Measurements from ENCODE around the gene ADAMTS12.

ADAMTS12 gene

DNA sequence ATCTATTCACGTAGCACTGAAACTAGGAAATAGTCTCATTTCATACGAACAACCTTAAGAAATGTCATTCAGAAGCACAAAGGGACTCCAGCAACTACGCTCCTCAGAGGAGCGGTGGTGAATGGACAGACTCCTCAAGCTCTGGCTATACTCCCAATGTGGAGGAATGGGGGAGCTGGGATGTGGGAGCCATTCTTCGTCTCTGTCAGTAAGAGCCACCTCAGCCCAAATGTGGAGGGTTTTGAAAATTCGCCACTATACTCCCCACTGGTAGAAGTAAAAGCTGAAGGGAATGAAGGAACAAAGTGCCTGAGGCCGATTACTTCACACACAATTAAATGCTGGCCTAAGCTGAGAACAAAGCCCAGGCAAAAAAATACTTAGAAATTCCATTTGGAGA is 96.3 kb downstream of the ADAMTS12 start:
- no peak for DNase-seq

DNA sequence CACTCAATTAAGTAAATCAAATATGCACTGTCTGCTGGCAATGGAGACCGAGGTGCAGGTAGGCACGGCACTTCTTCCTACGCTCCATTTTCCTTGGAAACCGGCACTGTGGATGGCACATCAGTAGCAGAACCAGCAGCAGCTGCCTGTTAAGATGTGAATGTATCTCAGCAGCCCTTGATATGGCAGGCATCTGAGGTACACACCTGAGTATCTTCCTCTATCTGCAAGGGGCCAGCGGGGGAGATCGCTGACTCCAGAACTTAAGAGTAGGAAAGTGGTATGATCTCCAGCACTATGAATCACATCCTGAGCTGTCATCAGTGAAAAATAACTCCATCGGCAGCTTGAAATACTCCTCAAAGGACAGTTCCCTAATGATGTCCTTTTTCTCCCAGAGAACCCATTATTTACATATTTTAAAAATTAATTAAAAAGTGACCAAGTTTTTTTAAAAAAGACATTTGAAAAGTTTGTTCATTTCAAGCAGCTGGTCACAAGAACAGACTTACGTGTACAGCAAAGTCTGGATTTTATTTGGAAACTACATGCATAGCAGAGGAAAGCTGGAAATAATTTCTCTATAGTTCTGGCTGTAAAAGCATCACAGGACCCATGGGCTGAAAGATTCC is 97.1 kb downstream of the ADAMTS12 start:
- DNase-seq, result no peak

DNA sequence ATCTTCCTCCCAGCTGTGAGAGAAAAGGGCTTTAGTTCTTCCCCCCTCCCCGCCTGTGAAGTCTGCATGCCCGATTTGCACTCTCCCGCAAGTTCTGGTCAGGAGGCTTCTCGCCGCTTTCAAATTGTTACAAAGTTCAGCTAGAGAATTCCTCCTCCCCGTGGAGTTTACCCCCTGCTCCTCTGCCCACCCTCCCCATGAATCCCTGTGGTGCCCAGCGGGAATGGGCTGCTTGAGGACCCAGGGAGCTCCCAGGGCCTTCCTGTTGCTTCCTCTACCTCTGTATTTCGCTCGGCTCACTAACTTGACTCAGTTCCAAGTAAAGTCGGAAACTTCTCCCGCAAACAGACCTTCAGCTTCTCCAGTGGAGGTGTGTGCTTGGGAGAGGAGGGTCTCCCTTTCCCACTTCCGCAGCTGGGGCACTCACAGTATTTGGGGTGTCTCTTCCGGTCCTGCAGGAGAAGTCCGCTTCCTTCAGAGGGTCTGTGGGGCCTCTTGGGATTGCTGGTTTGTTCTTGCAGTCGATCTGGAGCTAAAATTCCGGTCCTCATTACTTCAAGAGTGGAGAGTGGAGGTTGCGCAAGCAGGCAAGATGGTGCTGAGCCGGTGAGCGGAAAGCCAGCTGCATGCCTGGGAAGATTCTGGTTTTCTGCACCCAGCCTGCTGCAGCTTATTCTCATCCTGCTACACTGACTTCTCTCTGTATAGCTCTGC is 97.8 kb downstream of the ADAMTS12 start:
- DNase-seq, result no peak

DNA sequence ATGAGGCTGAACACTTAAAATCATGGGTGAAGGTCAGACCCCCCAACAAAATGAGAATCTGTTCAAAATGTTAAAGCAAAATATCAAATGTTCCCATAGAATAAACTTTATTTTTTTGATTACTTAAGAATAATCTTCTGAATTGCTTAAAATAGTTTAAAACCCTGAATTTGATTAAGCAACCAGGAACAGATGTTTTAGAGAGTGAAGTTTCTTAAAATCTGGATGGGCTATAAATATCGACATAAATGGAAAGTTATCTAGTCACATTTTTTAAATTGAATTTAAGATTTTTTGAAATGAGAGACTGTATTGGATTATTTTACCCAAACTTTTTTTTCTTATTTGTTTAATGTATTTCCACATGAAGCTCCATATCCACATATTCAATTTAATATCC is 98.5 kb downstream of the ADAMTS12 start:
- no peak for DNase-seq

DNA sequence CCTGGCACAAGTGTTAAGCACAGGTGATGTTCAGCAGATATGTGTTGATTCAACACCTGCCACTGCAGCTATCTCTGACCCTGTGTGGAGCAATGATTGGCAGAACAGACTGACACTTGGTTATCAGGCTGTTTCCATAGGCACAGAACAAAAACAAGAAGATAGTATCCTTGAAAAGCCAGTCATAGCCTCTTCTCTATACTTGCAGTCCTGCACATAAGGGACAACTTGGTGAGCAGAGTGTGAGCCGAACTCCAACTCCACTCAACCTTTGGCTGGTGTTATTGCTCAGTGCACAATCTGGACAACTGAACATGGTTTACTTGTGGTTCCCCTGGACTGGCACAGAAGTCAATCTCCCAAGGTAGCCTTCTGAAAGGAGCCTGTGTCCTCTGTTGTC is 99.2 kb downstream of the ADAMTS12 start:
- no peak for DNase-seq

DNA sequence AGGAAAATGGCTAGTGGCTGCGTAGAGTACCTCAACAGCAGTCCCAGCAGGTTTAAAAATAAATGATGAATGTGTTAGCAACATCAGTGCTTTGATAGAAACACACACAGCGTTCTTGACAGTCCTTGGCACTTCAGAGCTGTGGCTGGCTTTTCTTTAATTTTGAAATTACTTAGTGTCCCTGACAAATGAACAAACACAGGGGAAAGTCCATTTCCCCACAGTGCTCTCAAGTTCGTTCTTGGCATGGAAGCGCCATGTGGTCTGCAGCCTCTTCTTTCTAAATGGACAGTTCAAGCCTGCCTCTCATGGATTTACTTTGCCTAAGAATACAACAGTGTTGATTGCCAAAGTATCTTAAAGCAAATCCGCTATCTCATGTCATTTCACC is 102.2 kb downstream of the ADAMTS12 start:
- no peak for DNase-seq

DNA sequence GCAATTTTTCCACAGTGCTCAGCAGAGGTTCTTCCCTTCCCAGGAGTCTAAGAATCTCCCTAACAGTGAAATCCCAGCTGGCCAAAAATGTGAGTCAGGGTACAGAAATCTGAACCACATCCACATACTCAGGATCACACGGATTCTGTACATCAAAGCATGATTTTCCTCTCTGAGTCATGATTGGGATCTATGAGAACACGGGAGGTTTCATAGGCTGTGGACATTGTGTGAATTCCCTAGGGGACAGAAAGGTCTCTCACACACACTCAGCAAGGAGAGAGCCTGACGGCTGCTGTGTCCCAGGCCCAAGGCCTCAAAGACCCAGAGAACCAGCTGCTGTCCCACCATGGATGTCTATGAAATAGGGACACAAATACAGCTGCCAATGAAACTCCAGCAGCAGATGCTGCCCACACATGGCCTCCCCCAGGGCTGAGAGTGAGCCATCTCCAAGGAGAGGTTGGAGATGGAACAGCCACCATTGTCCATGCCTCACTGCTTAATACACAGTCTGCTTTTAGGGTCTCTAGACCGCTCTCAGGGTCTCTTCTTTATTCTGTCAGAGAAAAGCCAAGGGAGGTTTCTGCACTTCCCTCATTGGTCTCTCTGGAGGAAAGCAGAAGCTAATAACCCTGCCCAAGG is 102.7 kb downstream of the ADAMTS12 start:
- DNase-seq, result no peak

DNA sequence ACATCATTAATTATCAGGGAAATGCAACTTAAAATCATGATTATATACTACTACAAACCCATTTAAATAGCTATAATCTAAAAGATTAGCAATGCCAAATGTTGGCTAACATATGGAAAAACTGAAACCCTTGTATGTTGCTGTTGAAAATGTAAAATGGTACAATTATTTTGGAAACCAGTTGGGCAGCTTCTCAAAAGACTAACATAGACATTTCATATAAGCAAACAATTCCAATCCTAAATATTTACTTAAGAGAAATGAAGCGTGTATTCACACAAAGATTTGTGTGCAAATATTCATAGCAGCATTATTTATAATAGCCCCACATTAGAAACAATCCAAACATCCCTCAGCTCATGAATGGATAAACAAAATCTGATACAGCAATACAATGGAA is 106.2 kb downstream of the ADAMTS12 start:
- DNase-seq, result no peak

DNA sequence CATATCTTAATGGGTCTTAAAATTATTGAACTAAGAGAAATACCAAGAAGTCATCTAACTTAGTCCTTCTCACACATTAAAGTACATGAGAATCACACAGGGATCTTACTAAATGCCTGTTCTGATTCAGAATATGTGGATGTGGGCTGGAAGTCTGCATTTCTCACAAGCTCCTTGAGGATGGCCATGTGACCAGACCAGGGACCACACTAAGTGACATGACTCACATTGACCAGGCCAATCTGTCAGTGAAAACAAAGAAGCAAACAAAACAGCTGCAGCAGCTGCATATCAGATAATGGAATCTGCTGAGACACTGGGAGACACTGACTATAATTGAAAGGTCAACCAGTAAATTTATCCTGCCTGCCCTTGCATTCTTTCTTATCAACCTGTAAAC is 110.5 kb downstream of the ADAMTS12 start:
- no peak for DNase-seq

DNA sequence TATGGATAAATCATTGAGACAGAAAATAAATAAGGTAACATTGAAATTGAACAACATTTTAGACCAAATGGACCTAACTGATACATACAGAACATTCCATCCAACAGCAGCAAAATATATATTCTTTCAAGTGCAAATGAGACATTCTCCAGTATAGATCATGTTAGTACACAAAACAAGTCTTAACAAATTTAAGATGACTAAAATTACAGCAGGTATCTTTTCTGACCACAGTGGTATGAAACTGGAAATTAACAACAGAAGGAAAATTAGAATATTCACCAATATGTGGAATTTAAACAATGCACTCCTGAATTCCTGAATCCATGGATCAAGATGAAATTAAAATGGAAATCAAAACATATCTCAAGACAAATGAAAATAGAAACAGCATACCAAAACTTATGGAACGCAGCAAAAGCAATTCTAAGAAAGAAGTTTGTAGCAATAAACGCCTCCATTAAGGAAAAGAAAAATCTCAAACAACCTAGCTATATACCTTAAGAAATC is 115.6 kb downstream of the ADAMTS12 start:
- DNase-seq, result no peak

DNA sequence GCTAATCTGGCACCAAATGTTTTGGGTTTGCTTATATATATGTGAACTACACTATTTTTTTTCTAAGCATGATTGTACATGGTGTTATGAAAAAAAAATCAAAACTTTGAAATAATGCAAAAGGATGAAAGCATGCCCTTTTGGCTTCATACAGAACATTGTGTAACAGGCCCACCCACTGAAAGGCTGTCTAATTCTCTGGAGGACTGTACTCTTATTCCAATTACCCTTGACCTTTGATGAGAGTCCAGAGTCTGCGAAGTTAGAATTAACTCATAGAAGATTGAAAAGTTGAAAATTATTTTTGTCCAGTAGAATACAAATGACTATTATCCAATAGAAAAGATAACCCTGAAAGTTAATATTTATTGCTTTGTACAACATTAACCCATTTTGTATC is 117.4 kb downstream of the ADAMTS12 start:
- no peak for DNase-seq

DNA sequence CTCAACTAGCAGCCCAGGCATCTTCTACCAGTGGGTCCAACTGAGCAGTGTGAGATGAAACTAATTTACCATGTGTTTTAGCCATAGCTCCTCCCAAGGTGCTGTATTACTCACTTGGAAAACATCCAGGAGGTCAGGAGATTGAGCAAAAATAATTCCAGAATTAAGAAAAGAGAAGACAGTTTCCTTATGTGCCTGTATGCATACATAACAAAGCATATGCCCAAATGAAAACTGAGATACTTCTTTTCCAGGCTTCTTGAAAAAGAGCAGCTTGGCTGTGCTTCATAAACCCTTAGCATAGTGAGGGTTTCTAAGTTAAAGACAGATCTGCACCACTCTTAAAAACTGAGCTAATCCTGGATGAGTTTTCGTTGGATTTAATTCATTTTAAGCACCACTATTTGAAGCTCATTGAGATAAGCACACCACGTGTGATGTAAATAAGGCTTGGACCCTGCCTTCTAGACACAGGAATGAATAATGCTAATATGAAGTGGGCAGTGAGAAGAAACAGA is 119.4 kb downstream of the ADAMTS12 start:
- DNase-seq, result no peak

DNA sequence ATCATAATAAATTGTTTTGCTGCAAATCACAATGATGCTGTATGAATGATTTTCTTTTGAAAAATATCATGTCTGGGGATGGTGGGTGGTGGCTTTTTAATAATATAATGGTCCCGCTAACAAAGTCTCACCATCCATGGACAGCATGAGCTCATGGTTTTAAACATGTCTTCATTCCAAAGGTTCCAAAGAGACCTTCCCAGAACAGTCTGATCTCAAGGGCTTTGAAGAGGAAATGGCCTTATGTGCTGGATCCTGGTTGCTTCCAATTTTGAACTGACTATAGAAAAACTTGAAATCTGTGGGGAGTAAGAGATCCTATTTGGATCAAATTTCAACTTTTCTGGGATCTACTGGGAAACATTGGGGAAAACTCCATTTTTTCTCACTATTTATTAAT is 121.8 kb downstream of the ADAMTS12 start:
- DNase-seq, result no peak

DNA sequence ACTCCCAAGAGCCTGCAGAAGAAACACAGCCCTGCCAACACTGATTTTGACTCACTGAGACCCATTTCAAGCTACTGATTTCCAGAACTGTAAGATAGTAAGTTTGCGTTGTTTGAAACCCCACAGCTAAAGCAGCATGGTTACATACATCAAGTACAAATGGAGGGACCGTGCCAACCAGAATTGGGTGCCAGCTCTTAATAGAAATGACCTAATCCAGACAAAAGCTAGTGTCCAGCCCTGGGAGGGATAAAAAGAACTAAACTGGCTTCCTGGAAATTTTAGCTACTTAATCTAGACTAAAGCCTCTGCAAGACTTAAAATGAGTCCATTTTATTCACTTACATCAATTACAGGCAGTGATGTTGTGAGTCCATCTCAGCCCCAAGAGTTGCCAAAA is 122.6 kb downstream of the ADAMTS12 start:
- DNase-seq, result no peak

DNA sequence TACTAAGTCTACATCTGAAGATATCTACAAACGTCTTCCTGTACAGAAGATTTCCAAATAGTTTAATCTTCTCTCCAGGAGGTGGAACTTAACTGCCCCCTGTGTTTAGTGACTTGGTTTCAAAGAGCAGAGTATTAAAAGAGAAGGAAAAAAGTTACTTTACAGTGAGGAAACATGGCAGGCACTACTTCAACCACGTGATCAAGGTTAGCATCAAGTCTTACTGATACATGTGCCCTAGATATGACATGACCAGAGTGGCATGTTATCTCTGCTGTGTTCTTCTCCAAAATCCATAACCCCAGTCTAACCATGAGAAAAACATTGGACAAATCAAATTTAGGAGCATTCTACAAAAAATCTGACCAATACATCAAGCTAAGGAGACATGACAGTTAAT is 125.8 kb downstream of the ADAMTS12 start:
- no peak for DNase-seq

DNA sequence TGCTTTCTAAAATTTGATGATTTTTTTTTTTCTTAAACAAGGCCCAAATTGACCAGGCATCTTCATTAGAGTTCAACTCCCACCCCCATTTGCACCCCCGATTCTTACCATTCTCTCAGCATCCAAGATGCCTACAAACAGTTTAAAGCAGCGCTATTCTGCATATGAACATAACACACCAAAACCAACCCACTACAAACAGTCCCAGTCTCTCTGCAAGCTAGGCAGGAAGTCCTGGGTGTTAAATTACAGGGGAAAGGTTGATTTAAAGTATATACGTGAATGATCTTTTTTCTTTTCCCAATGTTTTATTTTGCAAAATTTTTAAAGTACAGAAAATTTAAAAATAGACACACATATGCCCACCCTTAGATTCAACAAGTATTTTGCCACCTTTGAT is 127.0 kb downstream of the ADAMTS12 start:
- DNase-seq, result no peak

DNA sequence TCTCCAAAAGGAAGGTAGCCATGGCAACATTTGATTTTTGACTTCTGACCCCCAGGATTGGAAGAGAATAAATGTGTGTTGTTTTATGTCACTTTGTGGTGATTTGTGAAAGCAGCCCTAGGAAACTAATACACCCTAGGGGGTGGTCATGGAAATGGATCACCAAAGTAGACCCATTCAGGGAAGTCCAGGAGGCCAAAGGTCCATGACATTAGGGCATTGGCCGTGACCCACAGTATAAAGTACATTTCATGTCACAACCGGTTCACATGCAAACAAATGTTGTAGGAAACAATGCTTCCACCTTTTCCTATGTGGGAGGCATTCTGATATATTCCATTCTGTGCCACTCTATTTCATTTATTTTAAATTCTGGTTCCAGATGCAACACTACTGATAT is 128.4 kb downstream of the ADAMTS12 start:
- DNase-seq, result no peak

DNA sequence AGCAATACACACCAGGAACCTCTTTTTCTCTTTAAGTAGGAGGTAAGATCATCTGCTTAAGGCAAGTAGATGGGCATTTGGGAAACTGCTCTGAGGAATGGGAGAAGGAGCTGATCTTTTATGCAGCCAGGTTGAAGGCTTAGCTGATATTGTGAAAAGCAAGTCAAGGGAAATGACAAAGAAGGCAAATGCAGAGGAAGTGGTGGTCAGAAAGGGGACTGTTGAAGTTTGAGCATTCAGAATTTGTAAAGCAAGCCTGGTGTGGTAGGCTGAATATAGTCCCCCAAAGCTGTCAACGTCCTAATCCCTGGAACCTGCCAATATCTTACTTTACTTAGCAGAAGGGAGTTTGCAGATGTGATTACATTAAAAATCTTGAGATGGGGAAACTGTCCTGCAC is 128.9 kb downstream of the ADAMTS12 start:
- no peak for DNase-seq

DNA sequence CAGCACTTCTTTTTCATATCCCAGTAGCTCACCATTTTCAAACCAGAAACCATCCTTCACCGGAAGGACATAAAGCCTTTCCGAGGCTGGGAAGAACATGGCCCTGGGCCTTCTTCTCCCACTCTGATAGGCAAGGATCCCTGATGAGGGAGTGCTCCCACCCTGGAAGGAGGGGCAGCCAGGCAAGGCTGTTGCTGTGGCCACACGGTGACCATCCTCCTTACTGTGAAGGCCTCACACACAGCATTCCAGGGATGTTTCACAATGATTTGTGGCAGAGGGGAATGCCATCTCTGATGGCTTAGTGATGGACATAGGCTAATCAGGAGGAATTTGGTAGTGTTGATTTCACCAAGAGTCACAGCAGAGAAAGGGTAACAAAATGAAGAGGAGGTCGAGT is 130.7 kb downstream of the ADAMTS12 start:
- no peak for DNase-seq

DNA sequence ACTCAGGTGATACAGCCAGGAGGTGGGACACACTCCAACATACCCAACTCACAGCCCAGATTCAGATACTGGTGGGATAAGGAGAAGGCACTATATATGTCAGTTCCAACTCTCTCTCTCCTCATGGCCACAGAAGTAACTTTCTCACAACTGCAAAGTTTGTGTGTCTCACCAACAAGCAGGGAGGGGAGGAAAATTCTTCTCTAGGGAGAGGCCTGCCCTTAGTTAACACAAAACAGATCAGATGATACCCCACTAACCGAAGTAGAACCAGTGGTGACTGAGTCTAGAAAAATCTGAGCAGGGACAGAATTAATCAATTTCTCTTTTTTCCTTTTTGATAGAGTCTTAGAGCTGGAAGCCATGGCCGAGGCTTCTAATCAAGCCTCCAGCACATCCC is 133.1 kb downstream of the ADAMTS12 start:
- DNase-seq, result no peak

DNA sequence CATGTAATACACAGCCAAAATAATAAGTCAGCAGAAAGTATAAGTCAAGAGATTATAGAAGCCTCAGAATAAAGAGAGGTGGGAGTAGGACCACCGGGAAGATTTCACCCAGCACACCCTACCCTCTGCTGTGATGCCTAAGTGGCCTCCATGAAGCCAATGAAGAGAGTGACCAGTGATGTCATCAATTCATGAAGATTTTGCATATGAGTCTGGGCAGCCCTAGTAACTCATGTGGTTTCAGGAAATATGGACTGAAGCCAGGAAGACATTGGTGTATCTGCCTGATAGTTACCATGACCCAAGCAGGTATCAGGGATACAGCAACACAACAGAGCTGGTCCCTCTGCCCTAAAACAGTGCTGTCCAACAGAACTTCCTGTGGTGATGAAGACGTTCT is 135.3 kb downstream of the ADAMTS12 start:
- no peak for DNase-seq

DNA sequence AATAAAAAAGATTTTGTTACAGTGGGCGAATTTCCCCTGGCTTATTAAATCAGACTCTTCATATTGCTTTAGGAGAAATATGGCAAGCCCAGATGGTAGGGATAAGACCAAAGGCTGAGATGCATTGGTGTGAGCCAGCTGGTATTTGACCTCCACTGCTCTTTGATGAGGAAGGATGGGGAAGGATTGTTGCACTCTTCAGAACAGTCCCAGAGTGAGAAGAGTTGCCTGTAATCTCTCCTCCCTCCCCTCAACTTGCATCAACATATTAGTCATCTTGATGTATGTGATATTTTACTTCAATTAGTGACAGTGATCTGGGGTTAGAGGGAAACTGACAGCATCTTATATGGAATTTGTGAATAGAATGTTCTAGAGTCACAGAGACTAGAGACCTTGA is 136.6 kb downstream of the ADAMTS12 start:
- no peak for DNase-seq

DNA sequence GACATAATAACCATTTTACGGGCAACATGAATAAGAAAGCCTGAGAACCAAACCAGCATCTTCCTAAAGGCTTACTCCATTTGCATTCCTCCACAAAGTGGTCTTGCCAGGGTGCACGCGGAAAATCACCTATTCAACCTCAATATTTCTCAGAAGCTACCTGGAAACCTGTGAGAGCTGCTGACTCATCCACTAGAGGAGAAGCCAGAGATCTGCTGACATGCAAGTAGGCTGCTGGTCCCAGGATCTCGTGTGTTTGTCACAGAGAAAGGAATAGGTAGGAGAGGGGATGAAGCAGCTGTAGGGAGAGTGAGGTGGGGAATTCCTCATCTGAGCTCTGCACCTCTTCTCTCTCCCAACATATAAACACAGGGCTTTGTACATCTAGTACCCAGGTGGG is 138.1 kb downstream of the ADAMTS12 start:
- DNase-seq, result no peak

DNA sequence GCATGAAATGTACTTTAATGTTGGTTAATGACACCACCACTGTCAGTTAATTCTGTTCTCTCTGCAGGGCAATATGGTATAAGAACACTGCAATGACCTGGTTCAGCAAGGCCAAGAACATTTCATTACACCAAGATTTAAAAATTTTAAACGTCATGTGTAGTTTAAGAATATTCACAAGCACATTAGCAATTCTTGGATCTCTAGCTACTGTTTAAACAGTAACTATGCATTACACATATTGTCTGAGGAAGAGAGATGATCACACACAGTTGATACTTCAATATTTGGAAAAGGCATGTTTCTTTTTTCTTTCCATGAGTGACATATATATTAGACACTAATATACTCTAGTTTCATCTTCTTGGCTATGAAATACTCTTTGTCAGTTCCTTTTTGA is 143.0 kb downstream of the ADAMTS12 start:
- DNase-seq, result no peak

Measured in NCI-H1436 (cell line).